Common myeloid progenitor, CD34-positive (primary cell): ENCODE results near the gene NAA40.
A peak's percentile ranks its signal among the peaks of the same experiment; 100 is the strongest.

Source experiments
- CTCF ChIA-PET: fragments of 350-600 bp; sonication (Branson Sonifier 250); formaldehyde crosslinking; loops from one replicate; lab custom pipeline; 2021; ENCODE audit warnings: antibody characterized with exemption; lab: Charles Lee
- POLR2A ChIA-PET: fragments of 350-600 bp; sonication (Branson Sonifier 250); formaldehyde crosslinking; loops from one replicate; lab custom pipeline; 2021; ENCODE audit warnings: antibody characterized with exemption; lab: Charles Lee
- DNase-seq, 3 donors: peaks; one replicate each; pipeline versions ENCODE4 v3.0.0 to v3.0.0-alpha.2; 2013
- H3K27ac ChIP-seq, 2 experiments: 1 replicate in 1 of 2; 2 replicates in 1 of 2; pipeline ENCODE4 v1.7.0; 2013; ENCODE audit warnings: inconsistent platforms in 2 of 2, low read length in 2 of 2, mild to moderate bottlenecking in 2 of 2, low read depth in 1 of 2, moderate library complexity in 1 of 2; ENCODE audit not compliant: severe bottlenecking in 2 of 2, insufficient read depth in 1 of 2, poor library complexity in 1 of 2
- H3K27me3 ChIP-seq, 5 experiments: replicated peaks in 2 of 5; 1 replicate in 3 of 5; 2 replicates in 2 of 5; pipeline versions ENCODE4 v1.6.1 to v1.7.0; 2013; ENCODE audit warnings: low read length in 4 of 5, mild to moderate bottlenecking in 2 of 5, moderate library complexity in 2 of 5, inconsistent platforms in 1 of 5; ENCODE audit not compliant: insufficient read depth in 5 of 5, control insufficient read depth in 4 of 5
- H3K36me3 ChIP-seq, 4 experiments: 1 replicate in 2 of 4; 2 replicates in 2 of 4; pipeline versions ENCODE4 v1.6.1 to v1.7.0; 2013; ENCODE audit warnings: low read length in 3 of 4, control low read depth in 1 of 4, mild to moderate bottlenecking in 1 of 4; ENCODE audit not compliant: control insufficient read depth in 4 of 4, insufficient read depth in 4 of 4
- H3K4me1 ChIP-seq, 4 experiments: 1 replicate in 3 of 4; 2 replicates in 1 of 4; pipeline versions ENCODE4 v1.6.1 to v1.7.1; 2013; ENCODE audit warnings: low read length in 3 of 4, mild to moderate bottlenecking in 3 of 4, control low read depth in 1 of 4, inconsistent platforms in 1 of 4, moderate library complexity in 1 of 4; ENCODE audit not compliant: control insufficient read depth in 4 of 4, insufficient read depth in 4 of 4; ENCODE audit errors: control extremely low read depth in 1 of 4
- H3K4me3 ChIP-seq, 7 experiments: 1 replicate in 4 of 7; 2 replicates in 3 of 7; pipeline versions ENCODE4 v1.5.1 to v1.7.0; 2013; ENCODE audit warnings: mild to moderate bottlenecking in 7 of 7, low read length in 6 of 7, moderate library complexity in 6 of 7, inconsistent platforms in 2 of 7, low read depth in 2 of 7, control low read depth in 1 of 7; ENCODE audit not compliant: insufficient read depth in 4 of 7, control insufficient read depth in 1 of 7; ENCODE audit errors: extremely low read depth in 1 of 7
- H3K9me3 ChIP-seq, 5 experiments: 1 replicate in 4 of 5; 2 replicates in 1 of 5; pipeline versions ENCODE4 v1.6.1 to v1.7.1; 2013; ENCODE audit warnings: low read length in 4 of 5, mild to moderate bottlenecking in 2 of 5, inconsistent platforms in 1 of 5, low read depth in 1 of 5, moderate library complexity in 1 of 5; ENCODE audit not compliant: control insufficient read depth in 4 of 5, insufficient read depth in 2 of 5; ENCODE audit errors: control extremely low read depth in 1 of 5
- WGBS: methylation state at CpG from one replicate; pipeline ENCODE4 v1.1.5; 2013; ENCODE audit not compliant: insufficient coverage; 5-methylcytosine and 5-hydroxymethylcytosine counted together

Gene NAA40

DNA sequence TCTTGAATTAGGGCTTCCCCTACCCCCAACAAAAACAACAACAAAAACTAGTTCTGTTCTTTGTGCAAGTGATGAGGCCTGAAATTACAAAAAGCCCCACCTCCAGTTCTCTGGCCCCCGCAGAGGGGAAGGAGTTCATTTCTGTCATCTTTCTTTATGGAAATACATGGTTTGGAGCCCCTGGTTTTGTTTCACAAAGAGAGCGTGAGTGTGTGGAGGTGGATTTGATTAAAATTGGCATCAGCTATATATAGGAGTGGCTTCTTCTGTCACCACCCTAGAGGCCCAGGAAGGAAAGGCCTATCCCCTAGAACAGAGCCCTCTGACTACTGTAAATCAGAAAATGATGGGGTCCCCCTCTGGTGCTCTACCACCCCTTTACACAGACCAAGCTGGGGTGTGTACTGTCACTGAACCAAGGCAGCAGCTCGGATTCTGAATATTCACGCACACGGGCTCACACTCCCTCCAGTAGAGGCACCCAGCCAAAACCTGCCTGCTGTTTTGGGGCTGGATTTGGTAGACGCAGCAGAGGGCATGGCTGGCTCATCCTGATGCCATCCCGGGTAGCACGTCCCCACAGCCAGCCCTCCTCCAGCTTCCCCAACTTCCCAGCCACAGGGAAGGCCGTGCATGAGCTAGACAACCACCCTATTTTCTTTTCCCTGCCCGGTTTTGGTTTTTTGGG lies 41.2 kb upstream of the NAA40 start:
- 98% methylated on average over 6 of the region's 10 CpGs for WGBS
- DNase-seq = no peak
- H3K36me3 ChIP-seq = peaks cover 12 to 78% (median 58%) of the 10 kb centered on the region in 4 experiments
- H3K9me3 ChIP-seq = no peaks in the 10 kb centered on the region
- H3K27me3 ChIP-seq = no peaks in the 10 kb centered on the region
- CTCF ChIA-PET = interaction anchor here (1.0 to 12.5 kb wide), 7 partner anchors 9 to 64 kb away, joined by 3 to 176 read pairs (median 4); partner anchors contain the start of gene MARK2
- POLR2A ChIA-PET = no interaction called here
- no peak overlapping the region for H3K27ac ChIP-seq
- H3K4me3 ChIP-seq = no peak overlapping the region
- peaks cover 0 to 11% (median 3%) of the 10 kb centered on the region in 4 experiments for H3K4me1 ChIP-seq

DNA sequence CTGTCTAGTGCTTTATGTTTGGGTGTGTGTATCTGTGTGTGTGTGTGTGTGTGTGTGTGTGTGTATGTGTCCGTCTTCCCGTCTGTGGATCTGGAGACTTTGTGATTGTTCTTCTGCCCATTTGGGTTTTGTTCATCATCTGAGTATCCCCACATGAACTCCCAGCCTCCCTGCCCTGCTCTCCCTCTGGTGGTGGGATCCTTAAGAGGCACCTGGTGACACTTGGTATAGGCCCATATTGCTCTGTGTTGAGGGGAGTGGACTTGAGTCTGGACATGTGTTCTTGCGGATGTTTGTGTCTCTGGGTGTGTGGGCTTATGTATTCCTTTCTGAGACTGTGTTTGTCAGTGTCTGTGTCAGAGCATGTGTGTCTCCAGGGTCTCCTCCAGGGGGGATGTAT lies 37.1 kb upstream of the NAA40 start:
- Histone ChIP-seq H3K9me3 (no peaks in the 10 kb centered on the region), H3K27ac (no peak overlapping the region), H3K27me3 (no peaks in the 10 kb centered on the region), H3K4me1 (peaks cover 0 to 18% (median 5%) of the 10 kb centered on the region in 4 experiments), H3K36me3 (peaks cover 14 to 91% (median 73%) of the 10 kb centered on the region in 4 experiments), H3K4me3 (no peak overlapping the region)
- ChIA-PET POLR2A (no interaction called here), CTCF (interaction anchor here (1.3 to 12.5 kb wide), 7 partner anchors 14 to 68 kb away, joined by 3 to 176 read pairs (median 6); partner anchors contain the start of gene MARK2)
- DNase-seq = peak; percentile 51 to 71 (median 69)
- WGBS = no CpG with 5 or more reads among the region's 3 CpGs

DNA sequence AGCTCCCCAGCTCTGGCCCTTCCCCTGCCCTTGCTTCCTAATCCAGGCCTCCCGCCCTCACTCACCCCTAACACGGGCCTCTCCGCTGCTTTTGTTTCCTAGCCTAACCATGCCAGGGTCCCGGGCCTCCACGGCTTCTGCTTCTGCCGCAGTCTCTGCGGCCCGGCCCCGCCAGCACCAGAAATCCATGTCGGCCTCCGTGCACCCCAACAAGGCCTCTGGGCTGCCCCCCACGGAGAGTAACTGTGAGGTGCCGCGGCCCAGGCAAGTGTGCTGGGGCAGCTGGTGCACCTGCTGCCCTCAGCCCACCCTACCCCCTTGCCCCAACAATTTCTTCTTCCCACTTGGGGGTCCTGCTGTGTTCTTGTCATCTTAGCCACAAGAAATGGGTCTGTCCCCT lies 34.9 kb upstream of the NAA40 start:
- peaks cover 11 to 90% (median 70%) of the 10 kb centered on the region in 4 experiments for H3K36me3 ChIP-seq
- WGBS = 97% methylated on average over 10 of the region's 14 CpGs
- CTCF ChIA-PET = interaction anchor here (1.2 to 12.5 kb wide), 3 partner anchors 41 to 136 kb away, joined by 3 to 176 read pairs (median 17); partner anchors contain the start of gene MARK2

DNA sequence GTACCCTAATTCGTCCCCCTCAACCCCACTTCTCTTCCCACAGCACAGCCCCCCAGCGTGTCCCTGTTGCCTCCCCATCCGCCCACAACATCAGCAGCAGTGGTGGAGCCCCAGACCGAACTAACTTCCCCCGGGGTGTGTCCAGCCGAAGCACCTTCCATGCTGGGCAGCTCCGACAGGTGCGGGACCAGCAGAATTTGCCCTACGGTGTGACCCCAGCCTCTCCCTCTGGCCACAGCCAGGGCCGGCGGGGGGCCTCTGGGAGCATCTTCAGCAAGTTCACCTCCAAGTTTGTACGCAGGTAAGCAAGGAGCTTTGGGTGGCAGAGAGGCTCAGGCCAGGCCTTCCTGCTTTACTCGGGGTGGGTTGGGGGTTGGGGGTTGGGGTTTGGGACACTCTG lies 34.1 kb upstream of the NAA40 start:
- Histone ChIP-seq H3K9me3 (no peaks in the 10 kb centered on the region), H3K27ac (no peak overlapping the region), H3K36me3 (peaks cover 9 to 89% (median 62%) of the 10 kb centered on the region in 4 experiments), H3K27me3 (no peaks in the 10 kb centered on the region), H3K4me3 (no peak overlapping the region), H3K4me1 (peaks cover 0 to 28% (median 14%) of the 10 kb centered on the region in 4 experiments)
- DNase-seq = no peak
- CTCF ChIA-PET = interaction anchor here (1.0 to 12.5 kb wide), 3 partner anchors 11 to 71 kb away, joined by 3 to 176 read pairs (median 3); partner anchors contain the start of gene MARK2
- POLR2A ChIA-PET = no interaction called here
- 97% methylated on average over 13 of the region's 13 CpGs for WGBS

More for the DNA sequence above, 34.9 kb upstream of the NAA40 start:
- no peak overlapping the region for H3K27ac ChIP-seq
- no peaks in the 10 kb centered on the region for H3K9me3 ChIP-seq
- no peaks in the 10 kb centered on the region for H3K27me3 ChIP-seq
- H3K4me1 ChIP-seq = peaks cover 0 to 21% (median 6%) of the 10 kb centered on the region in 4 experiments
- DNase-seq = no peak
- POLR2A ChIA-PET = no interaction called here
- no peak overlapping the region for H3K4me3 ChIP-seq

DNA sequence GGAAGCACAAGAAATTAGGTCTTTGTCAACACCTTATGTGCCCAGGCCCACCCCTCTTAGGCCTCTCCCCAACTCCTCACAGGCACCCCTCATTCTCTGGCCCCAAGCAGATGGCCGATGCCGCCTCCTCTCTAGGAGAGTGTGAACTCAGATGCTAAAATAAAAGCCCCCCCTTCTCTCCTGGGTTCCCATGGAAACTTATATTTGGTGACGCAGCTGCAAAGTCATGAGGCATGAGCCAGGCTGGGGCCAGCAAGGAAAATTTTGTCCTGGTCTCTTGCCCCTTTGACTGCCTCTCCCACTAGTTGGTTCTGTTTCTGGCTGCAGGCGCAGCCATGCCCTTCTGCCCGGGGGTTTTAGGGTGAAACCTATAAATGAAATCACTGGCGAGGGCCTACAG lies 33.6 kb upstream of the NAA40 start:
- peaks cover 0 to 33% (median 18%) of the 10 kb centered on the region in 4 experiments for H3K4me1 ChIP-seq
- no peaks in the 10 kb centered on the region for H3K9me3 ChIP-seq
- CTCF ChIA-PET = interaction anchor here (0.7 to 12.5 kb wide), 5 partner anchors 9 to 71 kb away, joined by 3 to 176 read pairs (median 4); partner anchors contain the start of gene MARK2
- no peak overlapping the region for H3K27ac ChIP-seq
- no peaks in the 10 kb centered on the region for H3K27me3 ChIP-seq
- WGBS = 91% methylated on average over 5 of the region's 6 CpGs
- H3K36me3 ChIP-seq = peaks cover 7 to 84% (median 57%) of the 10 kb centered on the region in 4 experiments
- no peak for DNase-seq
- no peak overlapping the region for H3K4me3 ChIP-seq
- POLR2A ChIA-PET = no interaction called here

DNA sequence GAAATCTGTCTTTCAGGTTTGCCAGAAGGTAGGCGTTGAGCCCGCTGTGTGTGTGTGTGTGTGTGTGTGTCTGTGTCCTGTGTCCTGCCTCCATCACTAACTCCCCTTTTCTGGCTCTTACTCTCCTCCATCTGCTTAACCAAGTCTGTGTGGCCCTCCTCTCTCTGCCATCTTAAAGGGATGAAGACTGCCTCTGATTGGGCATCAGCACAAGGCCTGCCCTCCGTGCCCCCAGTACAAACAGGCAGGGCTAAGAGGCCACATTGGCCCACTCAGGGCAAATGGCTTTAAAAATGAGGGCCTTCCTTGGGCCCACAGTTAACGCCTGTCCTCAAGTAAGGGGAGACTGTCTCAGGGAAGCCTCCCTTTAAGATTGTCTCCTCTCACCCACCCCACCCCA lies 32.7 kb upstream of the NAA40 start:
- 100% methylated on average over 2 of the region's 4 CpGs for WGBS
- Histone ChIP-seq H3K27ac (no peak overlapping the region), H3K9me3 (no peaks in the 10 kb centered on the region), H3K36me3 (peaks cover 7 to 75% (median 50%) of the 10 kb centered on the region in 4 experiments), H3K4me3 (no peak overlapping the region), H3K4me1 (peaks cover 0 to 37% (median 21%) of the 10 kb centered on the region in 4 experiments), H3K27me3 (no peaks in the 10 kb centered on the region)
- CTCF ChIA-PET = interaction anchor here (0.9 to 12.5 kb wide), 14 partner anchors 9 to 80 kb away, joined by 3 to 176 read pairs (median 4); partner anchors contain the start of gene MARK2
- POLR2A ChIA-PET = no interaction called here
- DNase-seq = no peak

DNA sequence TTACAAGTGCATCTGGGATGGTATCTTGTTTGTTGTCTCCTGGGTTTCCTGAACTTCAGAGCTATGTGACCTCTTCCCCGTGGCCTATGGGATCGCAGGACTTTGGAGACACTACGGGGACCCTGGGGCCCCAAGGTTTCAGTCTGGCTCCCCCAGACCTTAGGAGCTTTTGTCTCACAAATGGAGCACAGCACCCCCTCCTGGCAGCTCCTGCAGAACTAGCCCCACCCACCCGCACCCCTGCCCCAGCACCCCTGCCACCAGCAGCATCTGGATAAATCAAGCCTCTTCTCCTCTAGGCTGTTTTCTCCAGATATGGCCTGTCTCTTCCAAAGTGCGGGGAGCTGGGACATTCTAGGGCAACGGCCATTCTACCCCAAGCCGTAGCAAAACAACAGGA lies 32.2 kb upstream of the NAA40 start:
- no peak overlapping the region for H3K27ac ChIP-seq
- 100% methylated on average over 5 of the region's 7 CpGs for WGBS
- no peaks in the 10 kb centered on the region for H3K9me3 ChIP-seq
- H3K27me3 ChIP-seq = no peaks in the 10 kb centered on the region
- no peak overlapping the region for H3K4me3 ChIP-seq
- peaks cover 0 to 37% (median 21%) of the 10 kb centered on the region in 4 experiments for H3K4me1 ChIP-seq
- CTCF ChIA-PET = interaction anchor here (0.6 to 12.5 kb wide), 19 partner anchors 9 to 80 kb away, joined by 3 to 176 read pairs (median 3); partner anchors contain the start of gene MARK2
- DNase-seq = peak; percentile 51 to 71 (median 67)
- POLR2A ChIA-PET = no interaction called here
- peaks cover 7 to 74% (median 49%) of the 10 kb centered on the region in 4 experiments for H3K36me3 ChIP-seq
